Thyroid gland (tissue), 4 donors: Measurements from ENCODE around the gene BBS9. TPM values are rescaled to one million over a fixed set of nuclear protein-coding genes. Genes with fewer than 3 reads are reported as not detected.

Source experiments
- DNase-seq, 2 donors: peaks; one replicate each; pipeline ENCODE4 v3.0.0-alpha.2; 2019
- H3K27ac ChIP-seq, 3 donors: fragments of 200-600 bp; sonication (generic); 1 replicate in 2 of 3; 2 replicates in 1 of 3; pipeline ENCODE4 v1.5.1; 2016 to 2019; ENCODE audit warnings: mild to moderate bottlenecking in 1 of 3, moderate library complexity in 1 of 3
- H3K27me3 ChIP-seq: fragments of 200-600 bp; sonication (generic); one replicate; pipeline ENCODE4 v1.5.1; 2019
- H3K36me3 ChIP-seq, 2 donors: fragments of 200-600 bp; sonication (generic); one replicate each; pipeline ENCODE4 v1.5.1; 2016 to 2019
- H3K4me1 ChIP-seq, 2 donors: fragments of 200-600 bp; sonication (generic); one replicate each; pipeline ENCODE4 v1.5.1; 2017 to 2019
- H3K4me3 ChIP-seq, 3 donors: fragments of 200-600 bp; sonication (generic); replicated peaks in 1 of 3; 1 replicate in 2 of 3; 2 replicates in 1 of 3; pipeline ENCODE4 v1.5.1; 2016; ENCODE audit warnings: mild to moderate bottlenecking in 1 of 3
- H3K9me3 ChIP-seq: fragments of 200-600 bp; sonication (generic); one replicate; pipeline ENCODE4 v1.5.1; 2017
- POLR2A ChIP-seq, 2 donors: fragments of 450-650 bp; IDR thresholded peaks; one replicate each; pipeline ENCODE4 v1.6.1; 2017; ENCODE audit warnings: antibody characterized with exemption in 2 of 2, mild to moderate bottlenecking in 2 of 2, moderate library complexity in 1 of 2
- WGBS, 2 donors: methylation state at CpG; one replicate each; pipeline ENCODE4 v1.1.5; 2017; 5-methylcytosine and 5-hydroxymethylcytosine counted together
- intact Hi-C: fragments of 100-400 bp; cut with DNase I; formaldehyde crosslinking; loops from one replicate; pipeline ENCODE4 v1.15.1; 2023
- total RNA-seq, 4 donors: library from RNA; depleted of rRNA; stranded (reverse); fragments of >200 nt; gene quantifications; one replicate each; pipeline ENCODE4 v1.2.3, GENCODE V29; 2016
- TF ChIP-seq, protein P1 (sequence below), 6 experiments: fragments of 200-600 bp in 3 of 6; fragments of 450-650 bp in 3 of 6; sonication (generic) in 3 of 6; IDR thresholded peaks; one replicate each; pipeline ENCODE4 v1.5.1; 2016 to 2019; ENCODE audit warnings: antibody characterized with exemption in 6 of 6, mild to moderate bottlenecking in 2 of 6, inconsistent platforms in 1 of 6, moderate library complexity in 1 of 6

The BBS9 gene
- total RNA-seq, 4 donors from 2014 or later: 59.2 to 84.8 (median 73.1) TPM

DNA sequence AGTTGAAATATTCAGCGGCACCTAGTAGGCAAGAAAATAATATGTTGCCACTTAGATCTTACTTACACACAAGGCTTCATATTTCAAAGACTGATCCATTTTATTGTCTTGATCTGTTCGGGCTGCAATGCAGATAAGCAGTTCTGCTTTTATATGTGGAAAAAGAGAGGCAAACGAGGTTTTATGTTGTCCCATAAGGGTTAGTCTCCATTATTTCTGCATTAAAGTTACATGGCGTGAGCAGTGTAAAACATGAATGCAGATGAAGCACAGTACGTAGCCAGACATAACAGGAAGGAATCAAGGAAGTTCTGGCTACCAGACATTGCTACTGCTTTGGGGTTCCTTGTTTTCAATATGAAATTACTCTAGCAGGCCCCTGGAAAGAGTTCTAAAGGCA lies 224.8 kb downstream of the BBS9 start:
- Histone ChIP-seq H3K9me3 (no peaks in the 10 kb centered on the region), H3K27ac (no peak overlapping the region), H3K4me3 (no peak overlapping the region), H3K36me3 (no peaks in the 10 kb centered on the region), H3K27me3 (no peaks in the 10 kb centered on the region), H3K4me1 (no peaks in the 10 kb centered on the region)
- intact Hi-C loops: no loop called here
- TF ChIP-seq, protein P1, sequence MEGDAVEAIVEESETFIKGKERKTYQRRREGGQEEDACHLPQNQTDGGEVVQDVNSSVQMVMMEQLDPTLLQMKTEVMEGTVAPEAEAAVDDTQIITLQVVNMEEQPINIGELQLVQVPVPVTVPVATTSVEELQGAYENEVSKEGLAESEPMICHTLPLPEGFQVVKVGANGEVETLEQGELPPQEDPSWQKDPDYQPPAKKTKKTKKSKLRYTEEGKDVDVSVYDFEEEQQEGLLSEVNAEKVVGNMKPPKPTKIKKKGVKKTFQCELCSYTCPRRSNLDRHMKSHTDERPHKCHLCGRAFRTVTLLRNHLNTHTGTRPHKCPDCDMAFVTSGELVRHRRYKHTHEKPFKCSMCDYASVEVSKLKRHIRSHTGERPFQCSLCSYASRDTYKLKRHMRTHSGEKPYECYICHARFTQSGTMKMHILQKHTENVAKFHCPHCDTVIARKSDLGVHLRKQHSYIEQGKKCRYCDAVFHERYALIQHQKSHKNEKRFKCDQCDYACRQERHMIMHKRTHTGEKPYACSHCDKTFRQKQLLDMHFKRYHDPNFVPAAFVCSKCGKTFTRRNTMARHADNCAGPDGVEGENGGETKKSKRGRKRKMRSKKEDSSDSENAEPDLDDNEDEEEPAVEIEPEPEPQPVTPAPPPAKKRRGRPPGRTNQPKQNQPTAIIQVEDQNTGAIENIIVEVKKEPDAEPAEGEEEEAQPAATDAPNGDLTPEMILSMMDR (IDR thresholded peaks at IDR 0.05): no peak
- no peak for TF ChIP-seq POLR2A (IDR thresholded peaks at IDR 0.05)
- 90 to 93% methylated on average over 5 of the region's 5 CpGs for WGBS, 2 donors
- DNase-seq: no peak

DNA sequence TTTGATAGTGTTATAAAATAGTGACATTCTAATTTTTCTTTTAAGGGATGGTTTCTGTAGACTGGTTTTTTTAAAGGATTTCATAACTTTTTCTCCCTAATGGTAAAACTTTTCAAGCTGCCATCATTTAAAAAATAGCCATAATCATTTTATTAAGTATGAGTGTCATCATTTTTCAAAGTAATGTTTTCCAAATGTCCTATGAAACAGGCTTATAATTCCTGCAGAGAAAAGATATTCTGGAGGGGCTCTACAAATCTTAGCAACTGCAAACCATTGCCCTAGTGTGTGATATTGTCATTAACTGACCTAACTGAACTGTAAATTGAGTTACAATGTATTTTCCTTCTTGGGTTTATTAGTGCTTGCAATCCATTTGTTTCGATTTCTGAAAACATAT lies 226.0 kb downstream of the BBS9 start:
- Histone ChIP-seq H3K27ac (no peak overlapping the region), H3K36me3 (no peaks in the 10 kb centered on the region), H3K27me3 (no peaks in the 10 kb centered on the region), H3K9me3 (no peaks in the 10 kb centered on the region), H3K4me3 (no peak overlapping the region), H3K4me1 (no peaks in the 10 kb centered on the region)
- 95 to 96% methylated on average over 1 of the region's 1 CpG for WGBS, 2 donors
- intact Hi-C loops: no loop called here
- DNase-seq: no peak
- TF ChIP-seq POLR2A (IDR thresholded peaks at IDR 0.05): no peak
- TF ChIP-seq, protein P1 (IDR thresholded peaks at IDR 0.05): no peak

DNA sequence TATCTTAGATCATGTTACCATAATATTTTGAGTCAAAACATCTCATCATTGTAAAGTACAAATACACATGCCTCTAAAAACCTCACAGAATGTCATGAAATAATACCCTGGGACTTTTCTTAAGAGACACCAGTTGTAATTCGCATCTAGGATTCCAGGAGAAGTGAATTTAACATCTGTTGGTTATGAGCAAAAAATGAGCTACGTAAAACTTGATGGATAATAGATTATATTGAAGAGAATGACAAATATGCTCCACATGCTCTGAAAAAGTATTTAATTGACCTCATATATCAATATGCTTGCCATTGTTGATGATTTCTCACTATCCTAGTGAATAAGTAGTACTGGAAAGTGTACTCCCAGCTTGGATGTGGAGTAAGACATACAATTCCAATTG lies 227.0 kb downstream of the BBS9 start:
- Histone ChIP-seq H3K9me3 (no peaks in the 10 kb centered on the region), H3K36me3 (no peaks in the 10 kb centered on the region), H3K27ac (no peak overlapping the region), H3K4me3 (no peak overlapping the region), H3K27me3 (no peaks in the 10 kb centered on the region), H3K4me1 (no peaks in the 10 kb centered on the region)
- TF ChIP-seq POLR2A (IDR thresholded peaks at IDR 0.05): no peak
- TF ChIP-seq, protein P1 (IDR thresholded peaks at IDR 0.05): no peak
- WGBS, 2 donors: 96 to 97% methylated on average over 2 of the region's 2 CpGs
- intact Hi-C loops: no loop called here
- DNase-seq: no peak

DNA sequence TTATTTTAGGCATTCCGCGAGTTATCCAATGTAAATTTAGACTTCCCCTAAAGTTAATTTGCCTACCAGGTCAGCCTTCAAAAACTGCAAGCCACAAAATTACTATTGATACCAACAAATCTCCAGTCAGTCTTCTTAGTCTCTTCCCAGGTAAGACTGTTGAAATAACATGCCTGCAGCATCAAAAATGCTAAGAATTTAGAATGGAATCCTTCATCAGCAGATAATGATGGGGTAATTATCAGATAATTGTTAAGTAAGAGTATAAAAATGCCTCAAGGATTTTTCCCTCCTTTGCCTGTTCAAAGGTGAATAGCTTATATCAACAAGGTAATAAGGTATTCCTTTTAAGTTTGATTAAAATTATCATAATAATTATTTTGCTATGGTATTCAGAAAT lies 228.5 kb downstream of the BBS9 start:
- no peaks in the 10 kb centered on the region for H3K36me3 ChIP-seq
- H3K4me3 ChIP-seq: no peak overlapping the region
- intact Hi-C loops: no loop called here
- 97 to 98% methylated on average over 2 of the region's 2 CpGs for WGBS, 2 donors
- no peaks in the 10 kb centered on the region for H3K9me3 ChIP-seq
- no peaks in the 10 kb centered on the region for H3K27me3 ChIP-seq
- H3K4me1 ChIP-seq: no peaks in the 10 kb centered on the region
- TF ChIP-seq, protein P1 (IDR thresholded peaks at IDR 0.05): no peak
- no peak for TF ChIP-seq POLR2A (IDR thresholded peaks at IDR 0.05)
- no peak for DNase-seq
- no peak overlapping the region for H3K27ac ChIP-seq

DNA sequence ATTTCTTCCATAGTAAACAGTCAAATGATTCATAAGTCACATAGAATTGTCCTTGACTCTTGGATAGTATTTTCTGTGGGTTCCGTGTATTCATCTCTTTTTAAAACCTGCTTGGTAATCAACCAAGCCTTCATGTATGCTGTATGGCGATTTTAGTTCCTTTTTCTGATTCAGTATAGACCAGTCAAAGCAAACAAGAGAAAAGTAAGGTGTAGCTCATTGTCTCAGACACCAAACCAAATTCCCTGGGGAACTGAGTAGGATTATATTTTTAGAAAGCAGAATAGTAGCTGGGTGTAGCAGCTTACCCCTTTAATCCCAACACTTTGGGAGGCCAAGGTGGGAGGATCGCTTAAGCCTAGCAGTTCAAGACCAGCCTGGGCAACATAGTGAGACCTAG lies 240.5 kb downstream of the BBS9 start:
- WGBS, 2 donors: 97 to 99% methylated on average over 3 of the region's 3 CpGs
- no peaks in the 10 kb centered on the region for H3K36me3 ChIP-seq

More for the DNA sequence above, 240.5 kb downstream of the BBS9 start:
- no peak for TF ChIP-seq POLR2A (IDR thresholded peaks at IDR 0.05)
- TF ChIP-seq, protein P1 (IDR thresholded peaks at IDR 0.05): no peak
- Histone ChIP-seq H3K4me1 (no peaks in the 10 kb centered on the region), H3K27ac (no peak overlapping the region), H3K9me3 (no peaks in the 10 kb centered on the region), H3K4me3 (no peak overlapping the region), H3K27me3 (no peaks in the 10 kb centered on the region)
- intact Hi-C loops: no loop called here
- no peak for DNase-seq
